NCI-H1417 treated with DMSO at 0.1 percent for 48 hours (cell line): ENCODE data around the gene EIF4A3.

Experiments
- DNase-seq: peaks from one replicate; lab custom pipeline; 2025; lab: John Stamatoyannopoulos, UW

Gene EIF4A3

DNA sequence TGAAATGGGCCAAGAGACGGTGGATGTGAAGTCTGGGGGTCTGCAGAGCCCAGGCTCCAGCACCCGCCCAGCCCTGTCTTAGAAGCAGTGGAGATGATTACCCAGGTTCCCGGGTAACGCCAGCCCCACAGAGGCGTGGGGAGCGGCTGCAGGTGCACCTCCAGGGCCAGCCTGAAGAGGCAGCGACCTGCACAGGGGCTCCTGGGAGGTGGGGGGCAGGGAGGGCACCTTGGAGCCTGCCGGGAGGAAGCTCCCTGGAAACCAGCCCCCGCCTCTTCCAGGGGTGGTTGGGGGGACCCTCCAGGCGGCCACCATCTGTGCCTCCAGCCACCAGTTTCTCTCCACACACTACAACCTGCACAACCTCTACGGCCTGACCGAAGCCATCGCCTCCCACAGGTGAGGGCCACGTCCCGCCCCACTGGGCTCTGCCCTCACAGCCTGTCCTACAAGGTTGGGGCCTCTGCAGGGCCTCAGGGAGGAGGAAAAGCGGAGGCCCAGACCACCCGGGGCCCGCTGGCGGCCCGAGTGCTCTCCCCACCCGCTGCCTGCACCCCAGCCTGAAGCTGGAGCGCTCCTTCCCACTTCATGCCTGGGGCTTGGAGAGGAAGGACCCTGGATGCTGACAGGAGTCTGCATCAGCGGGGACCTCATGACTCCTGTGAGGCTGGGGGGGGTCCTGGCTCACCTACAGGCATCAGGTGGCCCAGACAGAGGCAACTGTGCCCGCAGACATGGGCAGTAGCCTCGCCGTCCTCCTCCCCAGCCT is 35.0 kb downstream of the EIF4A3 start:
- no peak for DNase-seq

DNA sequence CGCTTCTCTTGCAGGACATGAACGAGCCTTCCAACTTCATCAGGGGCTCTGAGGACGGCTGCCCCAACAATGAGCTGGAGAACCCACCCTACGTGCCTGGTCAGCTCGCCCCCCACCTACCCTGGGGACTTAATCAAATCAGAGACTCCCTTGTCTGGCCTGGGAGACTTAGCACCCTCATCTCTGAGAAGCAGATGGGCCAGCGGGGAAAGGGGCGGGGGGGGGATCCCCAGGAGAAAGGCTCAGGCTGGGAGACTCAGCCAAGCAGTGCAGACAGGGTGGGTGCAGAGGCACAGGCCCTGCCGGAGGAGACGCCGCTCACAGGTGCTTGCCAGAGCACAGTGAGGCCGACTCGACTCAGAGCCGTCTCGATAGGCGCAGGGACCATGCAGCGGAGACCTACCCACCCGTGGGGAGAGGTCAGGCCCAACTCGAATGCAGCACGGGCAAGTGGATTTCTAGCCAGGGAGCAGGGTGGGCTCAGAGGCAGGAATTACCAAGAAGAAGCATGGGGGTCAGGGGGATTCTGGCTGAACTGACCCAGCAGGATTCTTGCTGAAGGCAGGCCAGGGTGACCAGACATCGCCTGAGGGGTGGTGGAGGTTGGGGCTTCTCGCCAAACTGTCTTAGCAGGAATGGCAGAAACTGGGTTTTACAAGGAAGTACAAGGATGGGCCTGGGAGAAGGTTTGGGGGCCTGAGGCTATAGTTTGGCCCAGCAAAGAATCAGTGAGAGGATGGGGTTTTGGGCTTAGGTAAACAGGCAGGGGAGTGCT is 35.8 kb downstream of the EIF4A3 start:
- DNase-seq = no peak

DNA sequence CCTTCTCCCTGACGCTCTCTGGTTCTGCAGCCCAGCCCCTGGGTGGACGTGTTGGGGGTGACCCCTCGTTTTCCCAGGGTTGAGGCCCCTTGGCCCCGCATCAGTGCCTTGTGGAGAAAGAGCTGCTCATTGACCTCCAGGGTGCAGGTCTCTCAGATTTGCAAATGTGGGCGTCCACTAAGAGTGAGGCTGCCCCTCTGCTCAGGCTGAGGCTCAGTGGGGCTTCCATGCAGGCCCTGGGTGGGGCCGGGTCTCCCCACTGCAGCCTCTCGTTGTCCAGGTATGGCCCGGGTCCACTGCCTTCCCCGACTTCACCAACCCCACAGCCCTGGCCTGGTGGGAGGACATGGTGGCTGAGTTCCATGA is 36.5 kb downstream of the EIF4A3 start:
- no peak for DNase-seq

DNA sequence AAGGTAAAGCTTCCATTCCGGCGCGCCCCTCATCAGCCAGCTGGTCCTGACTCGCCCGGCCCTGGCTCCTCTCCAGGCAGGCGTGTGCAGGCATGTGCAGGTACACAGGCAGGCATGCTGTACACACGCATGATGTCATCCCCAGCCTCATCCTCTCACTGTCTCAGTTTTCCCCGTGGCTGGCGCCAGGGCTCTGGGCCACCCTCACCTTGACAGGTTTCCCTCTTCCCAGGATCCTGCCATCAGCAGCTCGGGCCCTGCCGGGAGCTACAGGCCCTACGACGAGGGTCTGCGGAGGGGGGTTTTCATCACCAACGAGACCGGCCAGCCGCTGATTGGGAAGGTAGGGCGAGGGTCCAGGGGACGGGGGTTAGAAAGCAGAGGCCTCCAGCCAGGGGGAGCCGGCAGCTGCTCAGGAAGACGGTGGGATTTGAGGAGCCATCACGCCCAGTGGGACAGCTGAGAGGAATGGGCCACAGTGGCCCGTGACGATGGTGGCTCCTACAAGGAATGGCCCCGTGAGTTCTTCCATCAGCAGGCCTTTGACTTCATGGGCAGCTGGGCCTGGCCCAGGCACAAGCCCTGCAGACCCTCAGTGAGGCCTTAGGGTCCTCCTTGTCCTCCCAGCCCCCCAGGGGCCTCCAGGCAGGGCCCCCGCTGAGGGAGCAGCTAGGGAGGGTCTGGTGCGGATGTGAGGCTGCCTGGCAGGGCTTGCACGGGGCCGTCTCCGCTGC is 37.0 kb downstream of the EIF4A3 start:
- DNase-seq = no peak

DNA sequence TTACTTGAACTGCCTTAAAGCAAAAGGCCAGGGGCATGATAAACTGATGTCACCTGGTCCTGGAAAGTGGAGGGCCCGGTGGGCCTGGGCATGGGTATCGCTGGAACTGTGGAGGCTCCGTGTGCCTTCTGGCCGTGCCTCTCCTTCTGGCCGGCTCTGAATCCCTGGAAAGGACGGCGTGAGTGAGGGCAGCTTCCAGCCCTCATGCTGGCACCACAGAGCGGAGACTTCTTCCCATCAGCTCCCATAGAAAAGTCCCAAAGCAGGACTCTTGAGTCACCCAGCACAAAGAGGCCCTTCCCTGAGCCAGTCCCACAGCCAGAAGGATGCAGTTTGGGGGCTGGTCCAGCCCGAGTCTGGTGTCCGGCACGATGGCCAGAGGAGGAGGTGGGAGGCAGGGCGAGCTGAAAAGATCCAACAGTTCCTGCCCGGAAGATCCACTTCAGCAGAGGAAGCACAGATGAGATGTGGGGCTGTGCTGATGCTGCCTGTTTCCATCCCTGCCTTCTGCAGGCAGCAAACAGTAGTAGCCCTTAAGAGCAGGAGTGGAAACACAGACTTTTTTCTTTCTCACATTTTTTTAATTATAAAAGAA is 37.8 kb downstream of the EIF4A3 start:
- no peak for DNase-seq

GRCh38 chr17:80108036-80108971 is 38.6 kb downstream of the EIF4A3 start:
- no peak for DNase-seq

DNA sequence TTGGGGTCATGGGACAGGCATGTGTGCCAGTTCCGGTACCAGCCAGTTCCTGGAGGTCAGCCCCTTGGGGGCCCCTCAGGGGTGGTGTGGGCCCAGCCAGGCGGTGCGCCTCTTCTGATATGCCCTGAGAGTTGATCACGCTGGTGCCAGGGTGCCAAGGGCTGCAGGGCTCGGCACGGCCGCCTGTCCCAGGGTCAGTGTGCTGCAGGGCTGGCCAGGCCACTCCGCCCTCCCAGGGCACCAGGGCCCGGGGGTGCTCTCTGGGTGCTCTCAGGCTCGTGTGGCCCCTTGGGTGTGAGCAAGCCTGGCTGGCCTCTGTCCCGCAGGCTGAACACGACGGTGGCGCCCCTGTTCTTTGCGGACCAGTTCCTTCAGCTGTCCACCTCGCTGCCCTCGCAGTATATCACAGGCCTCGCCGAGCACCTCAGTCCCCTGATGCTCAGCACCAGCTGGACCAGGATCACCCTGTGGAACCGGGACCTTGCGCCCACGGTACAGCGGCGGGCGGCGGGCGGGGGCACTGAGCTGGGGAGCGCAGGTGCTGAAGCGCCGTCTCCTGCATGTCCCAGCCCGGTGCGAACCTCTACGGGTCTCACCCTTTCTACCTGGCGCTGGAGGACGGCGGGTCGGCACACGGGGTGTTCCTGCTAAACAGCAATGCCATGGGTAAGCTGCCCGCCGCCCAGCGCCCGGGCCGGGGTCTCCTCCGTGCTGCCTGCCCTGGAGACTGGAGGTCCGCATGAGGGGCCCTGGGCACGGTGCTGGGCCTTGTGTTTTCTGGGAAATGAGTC is 39.5 kb downstream of the EIF4A3 start:
- DNase-seq = no peak

DNA sequence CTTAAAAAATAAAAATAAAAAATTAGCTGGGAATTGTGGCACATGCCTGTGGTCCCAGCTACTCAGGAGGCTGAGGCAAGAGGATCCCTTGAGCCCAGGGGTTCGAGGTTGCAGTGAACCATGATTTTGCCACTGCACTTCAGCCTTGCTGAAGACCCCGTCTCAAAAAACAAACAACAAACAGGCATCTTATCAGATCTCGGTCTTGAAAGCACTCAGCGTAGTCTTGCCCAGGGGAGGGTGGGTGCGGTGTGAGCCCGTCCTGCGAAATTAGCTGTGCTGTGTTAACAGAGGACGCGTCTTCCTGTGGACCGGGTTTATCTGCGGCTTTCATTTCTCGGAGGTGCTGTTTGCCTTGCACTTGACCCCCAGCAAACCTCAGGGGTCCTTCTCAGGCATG is 40.2 kb downstream of the EIF4A3 start:
- no peak for DNase-seq

- DNase-seq = no peak
These were observed 40.8 kb downstream of the EIF4A3 start for GRCh38 chr17:80106176-80106575.

DNA sequence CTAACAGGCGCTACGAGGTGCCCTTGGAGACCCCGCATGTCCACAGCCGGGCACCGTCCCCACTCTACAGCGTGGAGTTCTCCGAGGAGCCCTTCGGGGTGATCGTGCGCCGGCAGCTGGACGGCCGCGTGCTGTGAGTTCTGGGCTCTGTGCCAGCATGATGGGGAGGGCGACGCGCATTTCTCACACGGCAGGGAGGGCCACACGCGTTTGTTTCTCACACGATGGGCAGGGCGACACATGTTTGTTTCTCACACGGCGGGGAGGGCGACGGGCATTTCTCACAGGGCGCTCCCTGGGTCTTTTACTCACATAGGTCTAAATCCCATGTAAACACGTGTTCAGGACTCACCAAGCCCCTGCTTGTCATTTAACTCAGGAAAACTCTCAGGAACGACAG is 41.2 kb downstream of the EIF4A3 start:
- no peak for DNase-seq

DNA sequence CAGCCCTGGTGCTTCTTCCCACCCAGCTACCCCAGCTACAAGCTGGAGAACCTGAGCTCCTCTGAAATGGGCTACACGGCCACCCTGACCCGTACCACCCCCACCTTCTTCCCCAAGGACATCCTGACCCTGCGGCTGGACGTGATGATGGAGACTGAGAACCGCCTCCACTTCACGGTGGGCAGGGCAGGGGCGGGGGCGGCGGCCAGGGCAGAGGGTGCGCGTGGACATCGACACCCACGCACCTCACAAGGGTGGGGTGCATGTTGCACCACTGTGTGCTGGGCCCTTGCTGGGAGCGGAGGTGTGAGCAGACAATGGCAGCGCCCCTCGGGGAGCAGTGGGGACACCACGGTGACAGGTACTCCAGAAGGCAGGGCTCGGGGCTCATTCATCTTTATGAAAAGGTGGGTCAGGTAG is 42.0 kb downstream of the EIF4A3 start:
- no peak for DNase-seq

- DNase-seq = peak; percentile 51
These were observed 42.5 kb downstream of the EIF4A3 start for GRCh38 chr17:80104321-80104955.

DNA sequence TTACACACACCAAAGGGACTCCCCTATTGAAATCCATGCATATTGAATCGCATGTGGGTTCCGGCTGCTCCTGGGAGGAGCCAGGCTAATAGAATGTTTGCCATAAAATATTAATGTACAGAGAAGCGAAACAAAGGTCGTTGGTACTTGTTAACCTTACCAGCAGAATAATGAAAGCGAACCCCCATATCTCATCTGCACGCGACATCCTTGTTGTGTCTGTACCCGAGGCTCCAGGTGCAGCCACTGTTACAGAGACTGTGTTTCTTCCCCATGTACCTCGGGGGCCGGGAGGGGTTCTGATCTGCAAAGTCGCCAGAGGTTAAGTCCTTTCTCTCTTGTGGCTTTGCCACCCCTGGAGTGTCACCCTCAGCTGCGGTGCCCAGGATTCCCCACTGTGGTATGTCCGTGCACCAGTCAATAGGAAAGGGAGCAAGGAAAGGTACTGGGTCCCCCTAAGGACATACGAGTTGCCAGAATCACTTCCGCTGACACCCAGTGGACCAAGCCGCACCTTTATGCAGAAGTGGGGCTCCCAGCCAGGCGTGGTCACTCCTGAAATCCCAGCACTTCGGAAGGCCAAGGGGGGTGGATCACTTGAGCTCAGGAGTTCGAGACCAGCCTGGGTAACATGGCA is 43.4 kb downstream of the EIF4A3 start:
- no peak for DNase-seq

GRCh38 chr17:80102664-80103448 is 44.1 kb downstream of the EIF4A3 start:
- DNase-seq = no peak

DNA sequence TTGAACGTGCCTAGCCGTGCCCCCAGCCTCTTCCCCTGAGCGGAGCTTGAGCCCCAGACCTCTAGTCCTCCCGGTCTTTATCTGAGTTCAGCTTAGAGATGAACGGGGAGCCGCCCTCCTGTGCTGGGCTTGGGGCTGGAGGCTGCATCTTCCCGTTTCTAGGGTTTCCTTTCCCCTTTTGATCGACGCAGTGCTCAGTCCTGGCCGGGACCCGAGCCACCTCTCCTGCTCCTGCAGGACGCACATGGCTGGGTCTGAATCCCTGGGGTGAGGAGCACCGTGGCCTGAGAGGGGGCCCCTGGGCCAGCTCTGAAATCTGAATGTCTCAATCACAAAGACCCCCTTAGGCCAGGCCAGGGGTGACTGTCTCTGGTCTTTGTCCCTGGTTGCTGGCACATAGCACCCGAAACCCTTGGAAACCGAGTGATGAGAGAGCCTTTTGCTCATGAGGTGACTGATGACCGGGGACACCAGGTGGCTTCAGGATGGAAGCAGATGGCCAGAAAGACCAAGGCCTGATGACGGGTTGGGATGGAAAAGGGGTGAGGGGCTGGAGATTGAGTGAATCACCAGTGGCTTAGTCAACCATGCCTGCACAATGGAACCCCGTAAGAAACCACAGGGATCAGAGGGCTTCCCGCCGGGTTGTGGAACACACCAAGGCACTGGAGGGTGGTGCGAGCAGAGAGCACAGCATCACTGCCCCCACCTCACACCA is 44.8 kb downstream of the EIF4A3 start:
- no peak for DNase-seq

GRCh38 chr17:80101011-80101945 is 45.6 kb downstream of the EIF4A3 start, which contains the start of gene GAA:
Gene GAA (plus strand): TSS chr17:80101581. CDS start chr17:80104587, 3,006 bp downstream.
- DNase-seq = no peak

DNA sequence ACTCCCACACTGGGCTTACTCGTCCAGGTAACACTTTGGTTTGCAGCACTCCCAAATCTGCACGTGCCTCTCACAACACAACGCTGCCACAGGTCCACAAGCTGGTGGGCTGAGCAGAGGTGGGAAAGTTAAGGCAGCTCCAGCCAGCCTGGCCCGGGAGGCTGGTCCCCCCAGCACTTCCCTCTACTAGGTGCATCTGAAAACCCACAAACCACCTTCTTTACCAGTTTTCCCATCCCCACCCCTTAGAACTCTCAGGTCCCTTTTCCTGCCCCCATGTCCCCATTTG is 46.9 kb downstream of the EIF4A3 start:
- DNase-seq = no peak
